Measurements from ENCODE around the gene SYT14.

SYT14 gene

DNA sequence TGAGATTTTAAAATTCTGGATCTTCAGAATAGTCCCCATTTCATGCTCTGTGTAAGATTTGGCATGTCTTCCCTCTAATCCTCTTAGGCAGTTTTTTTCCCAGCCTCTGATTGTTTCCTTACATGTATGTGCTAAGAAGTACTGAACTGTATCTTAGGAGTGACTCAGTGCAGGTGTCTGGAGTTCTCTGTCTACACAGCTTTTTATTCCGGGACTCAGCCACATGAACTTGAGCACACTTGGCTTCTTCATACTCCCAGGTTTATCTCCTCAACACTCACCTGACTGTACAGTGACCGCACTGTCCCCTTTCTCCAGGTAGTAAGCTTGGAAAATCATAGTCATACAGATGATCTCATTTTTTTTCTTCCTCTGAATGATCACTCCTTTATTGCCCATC is 50.7 kb downstream of the SYT14 start:
- Histone ChIP-seq H3K79me2 (ENCODE audit: insufficient read depth, low read length) (no peaks in the 10 kb centered on the region), H3K9ac (ENCODE audit: low read length) (no peak overlapping the region), H3K9me2 (replicated peaks; ENCODE audit: insufficient read depth, low read length) (no peaks in the 10 kb centered on the region), H3K4me3 (ENCODE audit: insufficient read depth, low read length, poor library complexity, severe bottlenecking) (no peak overlapping the region), H4K20me1 (ENCODE audit: low read depth, low read length) (no peaks in the 10 kb centered on the region), H3K36me3 (ENCODE audit: low read length) (no peaks in the 10 kb centered on the region), H3K9me3 (ENCODE audit: insufficient read depth, low read length) (no peaks in the 10 kb centered on the region), H2AFZ (ENCODE audit: low read depth, low read length, severe bottlenecking) (no peak overlapping the region), H3F3A (ENCODE audit: insufficient read depth) (no peaks in the 10 kb centered on the region), H3K27ac (ENCODE audit: low read depth, low read length) (no peak overlapping the region), H3K4me2 (ENCODE audit: low read depth, low read length, poor library complexity, severe bottlenecking) (no peak overlapping the region), H3K27me3 (ENCODE audit: low read length) (no peaks in the 10 kb centered on the region)
- TF ChIP-seq, protein P1, sequence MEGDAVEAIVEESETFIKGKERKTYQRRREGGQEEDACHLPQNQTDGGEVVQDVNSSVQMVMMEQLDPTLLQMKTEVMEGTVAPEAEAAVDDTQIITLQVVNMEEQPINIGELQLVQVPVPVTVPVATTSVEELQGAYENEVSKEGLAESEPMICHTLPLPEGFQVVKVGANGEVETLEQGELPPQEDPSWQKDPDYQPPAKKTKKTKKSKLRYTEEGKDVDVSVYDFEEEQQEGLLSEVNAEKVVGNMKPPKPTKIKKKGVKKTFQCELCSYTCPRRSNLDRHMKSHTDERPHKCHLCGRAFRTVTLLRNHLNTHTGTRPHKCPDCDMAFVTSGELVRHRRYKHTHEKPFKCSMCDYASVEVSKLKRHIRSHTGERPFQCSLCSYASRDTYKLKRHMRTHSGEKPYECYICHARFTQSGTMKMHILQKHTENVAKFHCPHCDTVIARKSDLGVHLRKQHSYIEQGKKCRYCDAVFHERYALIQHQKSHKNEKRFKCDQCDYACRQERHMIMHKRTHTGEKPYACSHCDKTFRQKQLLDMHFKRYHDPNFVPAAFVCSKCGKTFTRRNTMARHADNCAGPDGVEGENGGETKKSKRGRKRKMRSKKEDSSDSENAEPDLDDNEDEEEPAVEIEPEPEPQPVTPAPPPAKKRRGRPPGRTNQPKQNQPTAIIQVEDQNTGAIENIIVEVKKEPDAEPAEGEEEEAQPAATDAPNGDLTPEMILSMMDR (IDR thresholded peaks at IDR 0.05; ENCODE audit: insufficient read depth, low read length, poor library complexity, severe bottlenecking) = no peak
- no peak for TF ChIP-seq EZH2phosphoT487 (conservative IDR thresholded peaks at IDR 0.05; ENCODE audit: low read length)

GRCh38 chr1:209989525-209989924 is 51.5 kb downstream of the SYT14 start:
- Histone ChIP-seq H3F3A (ENCODE audit: insufficient read depth) (no peaks in the 10 kb centered on the region), H3K4me3 (ENCODE audit: insufficient read depth, low read length, poor library complexity, severe bottlenecking) (no peak overlapping the region), H3K9me2 (replicated peaks; ENCODE audit: insufficient read depth, low read length) (no peaks in the 10 kb centered on the region), H3K36me3 (ENCODE audit: low read length) (no peaks in the 10 kb centered on the region), H3K79me2 (ENCODE audit: insufficient read depth, low read length) (no peaks in the 10 kb centered on the region), H3K9me3 (ENCODE audit: insufficient read depth, low read length) (no peaks in the 10 kb centered on the region), H3K4me2 (ENCODE audit: low read depth, low read length, poor library complexity, severe bottlenecking) (no peak overlapping the region), H3K9ac (ENCODE audit: low read length) (no peak overlapping the region), H3K27me3 (ENCODE audit: low read length) (no peaks in the 10 kb centered on the region), H3K27ac (ENCODE audit: low read depth, low read length) (no peak overlapping the region), H2AFZ (ENCODE audit: low read depth, low read length, severe bottlenecking) (no peak overlapping the region), H4K20me1 (ENCODE audit: low read depth, low read length) (no peaks in the 10 kb centered on the region)
- no peak for TF ChIP-seq EZH2phosphoT487 (conservative IDR thresholded peaks at IDR 0.05; ENCODE audit: low read length)
- TF ChIP-seq, protein P1 (IDR thresholded peaks at IDR 0.05; ENCODE audit: insufficient read depth, low read length, poor library complexity, severe bottlenecking) = no peak

DNA sequence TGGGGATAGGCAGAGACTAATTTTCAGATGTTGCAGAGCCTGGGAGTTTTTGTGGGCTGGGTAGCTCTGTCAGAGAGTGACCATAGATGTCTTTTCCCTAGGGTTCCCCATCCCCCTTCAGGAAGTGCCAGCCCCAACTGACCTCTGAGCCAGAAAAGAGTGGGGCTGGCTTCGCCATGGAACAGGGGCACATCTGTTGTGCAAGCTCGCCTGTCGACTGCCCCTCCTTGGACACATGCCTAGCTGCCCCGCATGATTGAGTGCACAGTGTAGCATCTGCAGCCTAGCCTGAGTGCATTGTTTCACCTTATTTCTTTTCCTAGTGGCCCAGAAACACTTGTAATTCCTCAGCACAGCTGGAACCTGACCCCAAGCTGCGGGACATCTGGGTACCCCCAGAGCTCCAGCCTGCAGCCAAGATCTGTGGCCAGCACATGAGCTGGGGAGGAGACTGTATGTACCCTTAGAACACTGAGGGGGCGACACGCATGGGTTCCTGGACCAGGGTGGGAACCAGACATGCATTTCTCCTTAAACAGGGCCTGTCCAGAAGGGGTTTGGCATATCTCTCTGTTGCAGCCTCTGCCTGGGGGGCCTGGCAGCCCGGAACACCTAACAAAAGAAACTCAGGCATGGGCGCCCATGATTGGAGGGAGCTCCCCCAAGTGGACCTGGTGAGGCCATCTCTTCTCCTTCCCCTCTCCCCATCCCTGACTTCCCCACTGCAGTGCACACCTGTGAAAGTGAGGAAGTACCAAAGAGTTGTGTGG is 55.2 kb downstream of the SYT14 start:
- no peak overlapping the region for H3K4me2 ChIP-seq (ENCODE audit: low read depth, low read length, poor library complexity, severe bottlenecking)
- TF ChIP-seq EZH2phosphoT487 (conservative IDR thresholded peaks at IDR 0.05; ENCODE audit: low read length) = no peak
- TF ChIP-seq, protein P1 (IDR thresholded peaks at IDR 0.05; ENCODE audit: insufficient read depth, low read length, poor library complexity, severe bottlenecking) = no peak
- no peak overlapping the region for H3K4me3 ChIP-seq (ENCODE audit: insufficient read depth, low read length, poor library complexity, severe bottlenecking)
- H3K9ac ChIP-seq (ENCODE audit: low read length) = no peak overlapping the region
- no peaks in the 10 kb centered on the region for H3K27me3 ChIP-seq (ENCODE audit: low read length)
- H3K27ac ChIP-seq (ENCODE audit: low read depth, low read length) = no peak overlapping the region
- no peaks in the 10 kb centered on the region for H3K79me2 ChIP-seq (ENCODE audit: insufficient read depth, low read length)
- no peaks in the 10 kb centered on the region for H4K20me1 ChIP-seq (ENCODE audit: low read depth, low read length)
- H3F3A ChIP-seq (ENCODE audit: insufficient read depth) = no peaks in the 10 kb centered on the region
- H2AFZ ChIP-seq (ENCODE audit: low read depth, low read length, severe bottlenecking) = no peak overlapping the region
- no peaks in the 10 kb centered on the region for H3K36me3 ChIP-seq (ENCODE audit: low read length)
- H3K9me3 ChIP-seq (ENCODE audit: insufficient read depth, low read length) = no peaks in the 10 kb centered on the region
- no peaks in the 10 kb centered on the region for H3K9me2 ChIP-seq (replicated peaks; ENCODE audit: insufficient read depth, low read length)
